ENCODE measurements around the gene CSNK2A3.

GRCh38 chr11:11400121-11400520 lies 47.1 kb upstream of the CSNK2A3 start:
- TF ChIP-seq CTCF (IDR thresholded peaks at IDR 0.05; ENCODE audit: poor library complexity) (no peak), EZH2phosphoT487 (IDR thresholded peaks at IDR 0.05; ENCODE audit: low read depth, severe bottlenecking, unreplicated experiment) (no peak), EZH2 (IDR thresholded peaks at IDR 0.05; ENCODE audit: borderline replicate concordance) (no peak)
